OCI-LY3 (cell line): ENCODE results near the gene DESI2.

Experiments
- EZH2phosphoT487 ChIP-seq: fragments of 200-600 bp; shearing (Covaris generic); IDR thresholded peaks from 2 replicates; pipeline ENCODE4 v1.6.1; 2018; ENCODE audit warnings: antibody characterized with exemption, mixed run types, low read depth
- TF ChIP-seq, protein P1 (sequence below): fragments of 200-600, 300-600 bp; sonication (generic); IDR thresholded peaks from 2 replicates; pipeline ENCODE4 v1.5.1; 2014; ENCODE audit warnings: antibody characterized with exemption, low read length, low read depth

- TF ChIP-seq, protein P1, sequence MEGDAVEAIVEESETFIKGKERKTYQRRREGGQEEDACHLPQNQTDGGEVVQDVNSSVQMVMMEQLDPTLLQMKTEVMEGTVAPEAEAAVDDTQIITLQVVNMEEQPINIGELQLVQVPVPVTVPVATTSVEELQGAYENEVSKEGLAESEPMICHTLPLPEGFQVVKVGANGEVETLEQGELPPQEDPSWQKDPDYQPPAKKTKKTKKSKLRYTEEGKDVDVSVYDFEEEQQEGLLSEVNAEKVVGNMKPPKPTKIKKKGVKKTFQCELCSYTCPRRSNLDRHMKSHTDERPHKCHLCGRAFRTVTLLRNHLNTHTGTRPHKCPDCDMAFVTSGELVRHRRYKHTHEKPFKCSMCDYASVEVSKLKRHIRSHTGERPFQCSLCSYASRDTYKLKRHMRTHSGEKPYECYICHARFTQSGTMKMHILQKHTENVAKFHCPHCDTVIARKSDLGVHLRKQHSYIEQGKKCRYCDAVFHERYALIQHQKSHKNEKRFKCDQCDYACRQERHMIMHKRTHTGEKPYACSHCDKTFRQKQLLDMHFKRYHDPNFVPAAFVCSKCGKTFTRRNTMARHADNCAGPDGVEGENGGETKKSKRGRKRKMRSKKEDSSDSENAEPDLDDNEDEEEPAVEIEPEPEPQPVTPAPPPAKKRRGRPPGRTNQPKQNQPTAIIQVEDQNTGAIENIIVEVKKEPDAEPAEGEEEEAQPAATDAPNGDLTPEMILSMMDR: no peak
- no peak for TF ChIP-seq EZH2phosphoT487
Observed at GRCh38 chr1:244730934-244731434, 78.1 kb downstream of the DESI2 start.
